OCI-LY1 (cell line): ENCODE data around the gene SERINC2.

Source experiments
- H2AFZ ChIP-seq: fragments of 200-600 bp; sonication (generic), shearing (Covaris generic); 2 replicates; pipeline ENCODE4 v1.6.0; 2014; ENCODE audit warnings: antibody characterized with exemption, mild to moderate bottlenecking, low read length
- H3F3A ChIP-seq: fragments of 200-600 bp; sonication (generic), shearing (Covaris generic); 2 replicates; pipeline ENCODE4 v1.6.0; 2014; ENCODE audit warnings: mild to moderate bottlenecking, antibody characterized with exemption, low read length, moderate library complexity; ENCODE audit not compliant: insufficient read depth
- H3K27ac ChIP-seq: fragments of 200-600 bp; sonication (generic); 2 replicates; pipeline ENCODE4 v1.5.1; 2014; ENCODE audit warnings: low read length, mixed run types, mild to moderate bottlenecking, low read depth; ENCODE audit not compliant: poor library complexity, severe bottlenecking
- H3K27me3 ChIP-seq: fragments of 200-600 bp; sonication (generic); 2 replicates; pipeline ENCODE4 v1.6.0; 2014; ENCODE audit warnings: antibody characterized with exemption, mild to moderate bottlenecking, low read length, moderate library complexity; ENCODE audit not compliant: insufficient read depth
- H3K36me3 ChIP-seq: fragments of 200-600 bp; sonication (generic); 2 replicates; pipeline ENCODE4 v1.6.1; 2014; ENCODE audit warnings: mild to moderate bottlenecking, antibody characterized with exemption, low read length, moderate library complexity, mixed read lengths; ENCODE audit not compliant: insufficient read depth
- H3K4me1 ChIP-seq: fragments of 200-600 bp; sonication (generic); 2 replicates; pipeline ENCODE4 v1.5.1; 2014; ENCODE audit warnings: mild to moderate bottlenecking, low read length, moderate library complexity; ENCODE audit not compliant: insufficient read depth, severe bottlenecking
- H3K4me2 ChIP-seq: fragments of 200-600 bp; sonication (generic), shearing (Covaris generic); 2 replicates; pipeline ENCODE4 v1.6.1; 2014; ENCODE audit warnings: low read length
- H3K4me3 ChIP-seq: fragments of 200-600 bp; sonication (generic); 2 replicates; pipeline ENCODE4 v1.5.1; 2014; ENCODE audit warnings: low read length, low read depth, mild to moderate bottlenecking, mixed read lengths; ENCODE audit not compliant: poor library complexity, severe bottlenecking
- H3K79me2 ChIP-seq: fragments of 200-600 bp; shearing (Covaris generic); 2 replicates; pipeline ENCODE4 v1.6.1; 2016; ENCODE audit warnings: mixed run types, low read length, mixed read lengths; ENCODE audit not compliant: insufficient read depth
- H3K9ac ChIP-seq: fragments of 200-600 bp; sonication (generic), shearing (Covaris generic); 2 replicates; pipeline ENCODE4 v1.6.1; 2014; ENCODE audit warnings: mild to moderate bottlenecking, low read length, mixed read lengths
- H3K9me2 ChIP-seq: fragments of 200-600 bp; sonication (generic), shearing (Covaris generic); 2 replicates; pipeline ENCODE4 v1.6.1; 2014; ENCODE audit warnings: low read depth, mild to moderate bottlenecking, low read length, mixed read lengths
- H3K9me3 ChIP-seq: fragments of 200-600 bp; shearing (Covaris generic); 2 replicates; pipeline ENCODE4 v1.6.1; 2014; ENCODE audit warnings: low read length, mixed read lengths
- H4K20me1 ChIP-seq: fragments of 200-600 bp; sonication (generic), shearing (Covaris generic); 2 replicates; pipeline ENCODE4 v1.6.0; 2016; ENCODE audit warnings: mild to moderate bottlenecking, low read length; ENCODE audit not compliant: insufficient read depth
- EZH2 ChIP-seq: fragments of 200-600 bp; sonication (generic), shearing (Covaris generic); IDR thresholded peaks from 2 replicates; pipeline ENCODE4 v1.8.0; 2017; ENCODE audit warnings: borderline replicate concordance, mixed run types, mild to moderate bottlenecking, antibody characterized with exemption, low read length, moderate library complexity, mixed read lengths
- TF ChIP-seq, protein P1 (sequence below): fragments of 200-600 bp; sonication (generic), shearing (Covaris generic); IDR thresholded peaks from 2 replicates; pipeline ENCODE4 v1.5.1; 2017; ENCODE audit warnings: mild to moderate bottlenecking, antibody characterized with exemption, low read length, moderate library complexity, mixed read lengths

Gene SERINC2

DNA sequence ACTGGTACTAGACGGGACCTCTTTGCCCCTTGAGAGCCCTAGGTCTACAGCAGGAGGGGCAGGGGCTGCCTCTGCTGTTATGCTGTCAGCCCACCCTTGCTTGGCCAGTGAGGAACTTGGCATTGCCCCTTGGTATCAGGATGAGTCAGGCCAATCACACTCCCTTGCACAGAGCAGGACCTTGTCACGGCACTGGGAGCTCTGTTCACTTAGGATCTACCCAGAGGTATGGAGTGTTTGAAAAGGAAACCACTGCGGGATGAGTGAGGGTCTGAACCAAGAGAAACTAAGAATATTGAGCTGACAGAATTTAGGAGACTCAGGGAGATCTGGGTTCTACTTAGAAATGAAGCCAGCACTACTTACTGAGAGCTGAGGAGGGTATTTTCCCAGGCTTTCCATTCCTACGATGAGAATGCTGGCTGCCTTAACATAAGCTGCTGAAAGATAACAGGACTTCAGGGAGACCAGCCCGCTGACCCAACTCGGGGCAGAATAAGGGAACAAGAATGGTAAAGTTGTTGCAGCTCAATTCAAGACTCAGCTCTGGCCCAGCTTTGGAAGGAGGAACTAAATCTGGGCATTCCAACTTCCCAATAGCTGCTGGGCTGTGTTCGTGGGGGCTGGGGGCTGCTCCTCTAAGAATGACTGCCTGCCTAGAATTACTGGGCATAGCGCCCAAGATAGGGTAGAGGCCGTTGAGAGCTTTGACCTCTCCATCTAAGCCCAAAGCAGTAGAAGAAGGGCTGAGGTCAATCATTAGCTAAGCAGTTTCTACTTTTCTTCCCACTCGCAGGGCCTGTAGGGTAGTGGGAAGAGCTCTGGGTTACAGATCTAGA is 41.7 kb upstream of the SERINC2 start:
- Histone ChIP-seq H3K9ac (no peak overlapping the region), H3K9me3 (no peaks in the 10 kb centered on the region), H3K79me2 (no peaks in the 10 kb centered on the region), H3F3A (no peaks in the 10 kb centered on the region), H3K27ac (no peak overlapping the region), H3K27me3 (no peaks in the 10 kb centered on the region), H3K4me2 (no peak overlapping the region), H4K20me1 (no peaks in the 10 kb centered on the region), H2AFZ (no peak overlapping the region), H3K4me3 (no peak overlapping the region), H3K4me1 (peaks cover 8% of the 10 kb centered on the region), H3K36me3 (no peaks in the 10 kb centered on the region; the same call in 1 of the 2 replicates), H3K9me2 (no peaks in the 10 kb centered on the region)
- no peak for TF ChIP-seq EZH2
- TF ChIP-seq, protein P1, sequence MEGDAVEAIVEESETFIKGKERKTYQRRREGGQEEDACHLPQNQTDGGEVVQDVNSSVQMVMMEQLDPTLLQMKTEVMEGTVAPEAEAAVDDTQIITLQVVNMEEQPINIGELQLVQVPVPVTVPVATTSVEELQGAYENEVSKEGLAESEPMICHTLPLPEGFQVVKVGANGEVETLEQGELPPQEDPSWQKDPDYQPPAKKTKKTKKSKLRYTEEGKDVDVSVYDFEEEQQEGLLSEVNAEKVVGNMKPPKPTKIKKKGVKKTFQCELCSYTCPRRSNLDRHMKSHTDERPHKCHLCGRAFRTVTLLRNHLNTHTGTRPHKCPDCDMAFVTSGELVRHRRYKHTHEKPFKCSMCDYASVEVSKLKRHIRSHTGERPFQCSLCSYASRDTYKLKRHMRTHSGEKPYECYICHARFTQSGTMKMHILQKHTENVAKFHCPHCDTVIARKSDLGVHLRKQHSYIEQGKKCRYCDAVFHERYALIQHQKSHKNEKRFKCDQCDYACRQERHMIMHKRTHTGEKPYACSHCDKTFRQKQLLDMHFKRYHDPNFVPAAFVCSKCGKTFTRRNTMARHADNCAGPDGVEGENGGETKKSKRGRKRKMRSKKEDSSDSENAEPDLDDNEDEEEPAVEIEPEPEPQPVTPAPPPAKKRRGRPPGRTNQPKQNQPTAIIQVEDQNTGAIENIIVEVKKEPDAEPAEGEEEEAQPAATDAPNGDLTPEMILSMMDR, result no peak

DNA sequence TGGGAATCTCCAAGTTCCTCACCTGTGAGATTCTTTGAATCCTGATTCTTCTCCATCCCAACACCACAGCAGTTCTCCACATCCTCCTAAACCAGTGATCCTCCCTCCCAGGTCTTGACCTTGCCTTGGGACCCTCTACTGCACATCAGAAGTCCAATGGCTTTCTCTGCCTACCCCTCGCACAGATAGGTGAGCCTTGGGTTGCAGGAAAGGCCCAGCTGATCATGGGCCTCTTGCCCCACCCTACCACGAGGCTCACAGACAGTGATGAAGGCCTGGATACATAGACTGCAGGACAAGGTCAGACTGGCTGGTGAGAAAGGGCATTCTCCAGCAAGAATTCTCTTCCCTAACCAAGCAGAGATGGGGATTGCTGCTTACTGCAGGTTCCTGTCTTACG is 41.0 kb upstream of the SERINC2 start:
- TF ChIP-seq EZH2, result no peak
- TF ChIP-seq, protein P1, result no peak
- H3K9me3 ChIP-seq, result no peaks in the 10 kb centered on the region
- no peaks in the 10 kb centered on the region for H3K9me2 ChIP-seq
- H3F3A ChIP-seq, result no peaks in the 10 kb centered on the region
- no peak overlapping the region for H3K4me2 ChIP-seq
- H3K79me2 ChIP-seq, result no peaks in the 10 kb centered on the region
- no peak overlapping the region for H3K9ac ChIP-seq
- no peak overlapping the region for H2AFZ ChIP-seq
- H4K20me1 ChIP-seq, result no peaks in the 10 kb centered on the region
- no peaks in the 10 kb centered on the region; the same call in 1 of the 2 replicates for H3K36me3 ChIP-seq
- H3K4me1 ChIP-seq, result peaks cover 8% of the 10 kb centered on the region
- H3K4me3 ChIP-seq, result no peak overlapping the region
- H3K27me3 ChIP-seq, result no peaks in the 10 kb centered on the region
- no peak overlapping the region for H3K27ac ChIP-seq

DNA sequence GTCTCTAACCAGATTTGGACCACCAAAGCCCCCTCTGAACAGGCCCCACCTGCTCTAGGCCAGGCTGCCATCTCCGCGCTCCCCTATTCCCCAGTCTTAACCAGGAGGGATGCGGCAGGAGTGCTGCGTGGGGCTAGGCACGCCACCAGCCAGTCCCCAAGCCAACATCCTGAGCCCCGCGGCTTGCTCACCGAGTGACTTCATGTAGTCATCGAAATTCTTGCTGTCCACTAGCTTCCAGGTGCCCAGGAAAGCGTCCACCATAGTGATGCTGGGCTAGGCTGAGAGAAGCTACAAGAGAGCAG is 40.3 kb upstream of the SERINC2 start:
- Histone ChIP-seq H3K9ac (no peak overlapping the region), H3K79me2 (no peaks in the 10 kb centered on the region), H3K4me2 (peak overlapping the region; percentile 34; the same call in 1 of the 2 replicates), H3K9me3 (no peaks in the 10 kb centered on the region), H4K20me1 (no peaks in the 10 kb centered on the region), H3K4me3 (no peak overlapping the region), H3K27ac (no peak overlapping the region), H3K27me3 (no peaks in the 10 kb centered on the region), H3K4me1 (peaks cover 8% of the 10 kb centered on the region), H2AFZ (no peak overlapping the region), H3K36me3 (no peaks in the 10 kb centered on the region), H3K9me2 (no peaks in the 10 kb centered on the region), H3F3A (no peaks in the 10 kb centered on the region)
- TF ChIP-seq, protein P1, result no peak
- TF ChIP-seq EZH2, result no peak
